LNCaP clone FGC (cell line): Measurements from ENCODE around the gene L2HGDH.

Experiments used
- DNase-seq: peaks from one replicate; pipeline ENCODE4 v3.0.0-alpha.2; 2011; ENCODE audit warnings: low read depth
- H3K4me3 ChIP-seq: 2 replicates; pipeline ENCODE4 v1.5.1; 2011; ENCODE audit warnings: mild to moderate bottlenecking, low read depth, low read length, control low read depth
- TF ChIP-seq, protein P1 (sequence below): IDR thresholded peaks from 2 replicates; pipeline ENCODE4 v1.5.1; 2012; ENCODE audit warnings: mild to moderate bottlenecking; ENCODE audit not compliant: control insufficient read depth, insufficient read depth; ENCODE audit errors: extremely low read depth

Gene L2HGDH

DNA sequence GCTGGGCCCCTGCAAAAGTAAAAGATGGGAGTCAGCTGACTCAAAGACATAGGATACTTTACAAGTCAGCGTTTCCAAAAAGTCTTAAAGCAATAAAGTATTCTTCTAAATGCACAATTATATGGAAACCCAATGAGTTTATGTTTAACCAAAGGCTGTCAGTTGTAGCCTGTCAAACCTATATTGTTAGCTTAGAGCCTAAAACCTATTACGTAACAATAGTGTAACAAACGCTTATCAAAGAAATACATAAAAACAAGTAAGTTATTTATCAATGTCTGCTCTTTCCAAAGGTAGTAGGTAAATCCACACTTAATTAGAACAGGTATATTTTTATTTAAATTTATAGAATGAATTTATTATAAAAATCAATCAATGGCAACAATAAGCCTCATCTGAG lies 64.8 kb downstream of the L2HGDH start:
- no peak for DNase-seq
- H3K4me3 ChIP-seq: no peak overlapping the region
- TF ChIP-seq, protein P1, sequence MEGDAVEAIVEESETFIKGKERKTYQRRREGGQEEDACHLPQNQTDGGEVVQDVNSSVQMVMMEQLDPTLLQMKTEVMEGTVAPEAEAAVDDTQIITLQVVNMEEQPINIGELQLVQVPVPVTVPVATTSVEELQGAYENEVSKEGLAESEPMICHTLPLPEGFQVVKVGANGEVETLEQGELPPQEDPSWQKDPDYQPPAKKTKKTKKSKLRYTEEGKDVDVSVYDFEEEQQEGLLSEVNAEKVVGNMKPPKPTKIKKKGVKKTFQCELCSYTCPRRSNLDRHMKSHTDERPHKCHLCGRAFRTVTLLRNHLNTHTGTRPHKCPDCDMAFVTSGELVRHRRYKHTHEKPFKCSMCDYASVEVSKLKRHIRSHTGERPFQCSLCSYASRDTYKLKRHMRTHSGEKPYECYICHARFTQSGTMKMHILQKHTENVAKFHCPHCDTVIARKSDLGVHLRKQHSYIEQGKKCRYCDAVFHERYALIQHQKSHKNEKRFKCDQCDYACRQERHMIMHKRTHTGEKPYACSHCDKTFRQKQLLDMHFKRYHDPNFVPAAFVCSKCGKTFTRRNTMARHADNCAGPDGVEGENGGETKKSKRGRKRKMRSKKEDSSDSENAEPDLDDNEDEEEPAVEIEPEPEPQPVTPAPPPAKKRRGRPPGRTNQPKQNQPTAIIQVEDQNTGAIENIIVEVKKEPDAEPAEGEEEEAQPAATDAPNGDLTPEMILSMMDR: no peak

DNA sequence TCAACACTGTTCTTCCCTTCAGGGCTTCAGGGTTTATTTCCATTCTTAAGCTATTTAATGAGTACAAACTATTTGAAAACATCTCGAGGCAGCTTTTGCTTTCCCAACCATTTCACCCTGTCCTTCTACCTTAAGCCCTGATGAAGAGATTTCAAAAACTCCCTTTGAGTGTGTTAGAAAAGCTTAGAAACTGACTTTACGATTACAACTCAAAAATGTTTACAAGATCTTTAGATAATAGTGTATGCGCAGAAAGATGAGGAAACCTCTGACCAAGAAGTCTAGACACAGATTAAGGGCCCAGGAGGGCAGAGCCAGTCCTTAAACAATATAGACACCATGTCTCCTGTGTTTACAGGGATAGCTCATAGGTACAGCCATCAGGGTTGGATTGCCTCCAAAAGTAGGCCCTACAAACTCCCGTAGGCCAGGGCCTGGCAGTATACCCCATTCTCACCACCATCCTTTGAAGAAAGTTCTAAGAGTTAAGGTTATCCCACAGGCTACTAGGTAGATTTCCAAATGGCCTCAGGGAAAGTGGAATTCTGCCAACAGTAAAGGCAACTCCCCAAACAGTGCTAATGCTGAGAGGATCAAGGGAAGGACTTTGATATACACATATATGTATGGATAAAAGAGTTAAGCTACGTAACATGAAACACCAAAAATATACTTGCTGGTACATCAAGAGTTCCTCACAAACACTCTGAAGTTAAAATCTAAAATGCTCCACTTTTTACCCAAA lies 69.3 kb downstream of the L2HGDH start:
- DNase-seq: no peak
- H3K4me3 ChIP-seq: no peak overlapping the region
- TF ChIP-seq, protein P1: no peak

DNA sequence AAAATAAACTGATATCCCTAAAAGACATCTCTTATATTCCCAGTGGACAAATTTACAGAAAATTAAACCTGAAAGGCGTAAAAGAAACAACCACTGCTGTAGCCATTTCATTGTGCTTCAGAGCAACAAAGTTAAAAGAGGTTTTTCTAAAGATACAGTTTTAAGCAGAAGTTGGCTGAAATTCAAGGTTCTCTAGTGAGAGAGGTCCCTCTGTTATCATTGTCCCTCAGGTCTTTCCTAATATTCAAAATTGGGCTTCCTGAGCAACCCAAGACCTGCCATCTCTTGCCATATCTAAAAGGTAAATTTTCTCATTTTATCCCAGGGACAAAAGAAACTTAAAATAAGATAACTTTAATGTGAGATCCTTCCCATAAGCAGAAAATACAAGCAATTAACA lies 69.9 kb downstream of the L2HGDH start:
- TF ChIP-seq, protein P1: no peak
- no peak for DNase-seq
- H3K4me3 ChIP-seq: no peak overlapping the region

DNA sequence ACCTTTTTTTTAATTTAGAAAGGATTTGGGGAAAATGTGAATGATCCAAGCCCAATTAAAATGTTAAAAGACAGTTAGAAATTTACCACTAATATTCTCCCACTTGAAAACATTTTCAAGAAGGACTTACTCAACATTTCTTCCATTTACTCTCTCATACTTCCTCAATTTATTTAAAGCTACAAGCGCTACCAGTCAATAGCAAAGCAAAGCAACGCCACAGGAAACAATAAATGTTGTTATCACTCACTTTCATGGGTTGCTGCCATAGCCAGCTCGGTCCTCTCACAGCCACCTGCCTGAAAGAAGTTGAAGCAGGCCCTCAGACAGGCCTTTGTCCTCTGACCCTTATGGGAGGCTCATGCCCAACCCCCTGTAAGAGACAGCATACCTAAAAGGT lies 74.6 kb downstream of the L2HGDH start:
- DNase-seq: no peak
- no peak overlapping the region for H3K4me3 ChIP-seq
- TF ChIP-seq, protein P1: no peak

DNA sequence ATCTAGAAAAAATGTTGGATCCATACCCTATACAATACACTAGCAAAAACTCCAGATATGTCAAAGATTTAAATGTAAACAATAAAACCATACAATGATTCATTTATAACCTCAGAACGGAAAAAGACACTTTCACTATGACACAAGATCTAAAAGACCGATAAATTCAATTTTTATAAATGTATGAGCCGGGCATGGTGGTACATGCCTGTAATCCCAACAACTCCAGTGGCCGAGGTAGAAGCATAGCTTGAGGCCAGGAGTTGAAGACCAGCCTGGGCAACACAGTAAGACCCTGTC lies 78.1 kb downstream of the L2HGDH start:
- TF ChIP-seq, protein P1: no peak
- no peak overlapping the region for H3K4me3 ChIP-seq
- no peak for DNase-seq

DNA sequence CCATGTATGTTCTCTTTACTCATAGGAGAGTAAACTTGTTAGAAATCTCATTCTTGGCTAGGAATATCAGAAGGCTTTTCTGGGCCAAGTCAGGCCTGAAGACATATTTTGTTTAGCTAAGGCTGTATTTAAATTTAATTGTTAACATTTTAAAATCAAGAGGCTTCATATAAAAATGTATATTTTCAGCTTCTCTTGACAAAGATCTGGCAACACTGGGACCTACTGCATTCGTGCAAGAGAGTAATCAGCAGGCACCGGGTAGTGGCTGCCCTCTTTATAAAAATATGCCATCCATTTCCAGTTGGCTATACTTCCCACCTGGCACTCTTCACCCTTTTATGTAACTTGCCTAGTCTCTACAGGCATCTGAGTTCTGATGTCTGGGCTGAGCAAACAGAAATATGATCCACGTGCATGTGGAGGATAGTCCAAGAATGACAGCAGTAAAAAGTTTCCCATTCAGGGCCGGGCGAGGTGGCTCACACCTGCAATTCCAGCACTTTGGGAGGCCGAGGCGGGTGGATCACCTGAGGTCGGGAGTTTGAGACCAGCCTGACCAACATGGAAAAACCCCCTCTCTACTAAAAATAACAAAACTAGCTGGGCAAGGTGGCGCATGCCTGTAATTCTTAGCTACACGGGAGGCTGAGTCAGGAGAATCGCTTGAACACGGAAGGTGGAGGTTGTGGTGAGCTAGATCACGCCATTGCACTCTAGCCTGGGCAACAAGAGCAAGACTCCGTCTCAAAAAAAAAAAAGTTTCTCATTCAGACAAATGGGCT lies 78.7 kb downstream of the L2HGDH start:
- H3K4me3 ChIP-seq: no peak overlapping the region
- DNase-seq: peak; percentile 90
- TF ChIP-seq, protein P1: no peak

DNA sequence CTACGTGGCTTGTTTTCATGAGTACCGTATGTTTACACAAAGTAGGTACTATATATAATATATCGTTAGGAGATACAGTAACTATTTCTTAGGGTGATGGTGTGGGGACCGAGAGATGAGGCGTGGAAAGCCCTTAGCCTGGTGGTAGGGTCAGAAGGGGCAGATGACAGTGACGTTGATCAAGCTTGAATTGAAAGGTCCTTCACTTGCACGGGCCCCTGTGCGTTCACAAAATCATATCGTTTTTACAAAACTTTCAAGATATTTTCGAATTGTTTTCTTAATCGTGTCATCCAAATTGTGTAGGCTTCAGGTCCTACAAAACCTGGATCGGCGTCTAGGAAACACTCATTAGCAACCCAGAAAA lies 79.8 kb downstream of the L2HGDH start:
- DNase-seq: no peak
- TF ChIP-seq, protein P1: no peak

More for the DNA sequence above, 79.8 kb downstream of the L2HGDH start:
- peak overlapping the region; percentile 85 for H3K4me3 ChIP-seq
